Tibial nerve (tissue), 4 donors: Measurements from ENCODE around the gene FZD2. TPM values are rescaled to one million over a fixed set of nuclear protein-coding genes. Genes with fewer than 3 reads are reported as not detected.

Source experiments
- DNase-seq, 2 donors: peaks; one replicate each; pipeline ENCODE4 v3.0.0-alpha.2; 2019; ENCODE audit warnings: low spot score in 2 of 2
- H3K27ac ChIP-seq, 4 donors: fragments of 200-600 bp; sonication (generic) in 3 of 4; one replicate each; pipeline ENCODE4 v1.5.1; 2017 to 2019; ENCODE audit warnings: mild to moderate bottlenecking in 1 of 4
- H3K27me3 ChIP-seq, 2 donors: fragments of 200-600 bp; sonication (generic) in 1 of 2; one replicate each; pipeline versions ENCODE4 v1.5.1 to v1.6.0; 2017 to 2019
- H3K36me3 ChIP-seq, 3 donors: fragments of 200-600 bp; sonication (generic); one replicate each; pipeline ENCODE4 v1.5.1; 2018 to 2019
- H3K4me1 ChIP-seq, 4 donors: fragments of 200-600 bp; sonication (generic) in 3 of 4; one replicate each; pipeline ENCODE4 v1.5.1; 2017 to 2019
- H3K4me3 ChIP-seq, 4 donors: fragments of 200-600 bp; sonication (generic) in 3 of 4; one replicate each; pipeline ENCODE4 v1.5.1; 2017 to 2019; ENCODE audit warnings: mild to moderate bottlenecking in 1 of 4, moderate library complexity in 1 of 4
- H3K9me3 ChIP-seq, 4 donors: fragments of 200-600 bp; sonication (generic) in 3 of 4; one replicate each; pipeline ENCODE4 v1.5.1; 2017 to 2019
- CTCF ChIP-seq, 5 experiments: fragments of 200-600 bp in 3 of 5; fragments of 450-650 bp in 2 of 5; sonication (generic) in 3 of 5; IDR thresholded peaks; one replicate each; pipeline ENCODE4 v1.5.1; 2016 to 2019; ENCODE audit warnings: antibody characterized with exemption in 5 of 5, mild to moderate bottlenecking in 3 of 5, moderate library complexity in 2 of 5
- EP300 ChIP-seq, 2 donors: sonication (generic); formaldehyde crosslinking; IDR thresholded peaks; one replicate each; pipeline ENCODE4 v1.6.1; 2017; ENCODE audit warnings: antibody characterized with exemption in 2 of 2, mild to moderate bottlenecking in 1 of 2
- POLR2A ChIP-seq, 2 donors: fragments of 450-650 bp; IDR thresholded peaks; one replicate each; pipeline ENCODE4 v1.6.1; 2017; ENCODE audit warnings: antibody characterized with exemption in 2 of 2, mild to moderate bottlenecking in 2 of 2, moderate library complexity in 2 of 2
- WGBS, 2 donors: methylation state at CpG; one replicate each; pipeline ENCODE4 v1.1.5; 2018; 5-methylcytosine and 5-hydroxymethylcytosine counted together
- total RNA-seq, 4 donors: library from RNA; depleted of rRNA; stranded (reverse); fragments of >200 nt; gene quantifications; one replicate each; pipeline ENCODE4 v1.1.0, GENCODE V29; 2016

Gene FZD2
- total RNA-seq, 4 donors from 2014 or later, result 6.3 to 27.8 (median 16.2) TPM

DNA sequence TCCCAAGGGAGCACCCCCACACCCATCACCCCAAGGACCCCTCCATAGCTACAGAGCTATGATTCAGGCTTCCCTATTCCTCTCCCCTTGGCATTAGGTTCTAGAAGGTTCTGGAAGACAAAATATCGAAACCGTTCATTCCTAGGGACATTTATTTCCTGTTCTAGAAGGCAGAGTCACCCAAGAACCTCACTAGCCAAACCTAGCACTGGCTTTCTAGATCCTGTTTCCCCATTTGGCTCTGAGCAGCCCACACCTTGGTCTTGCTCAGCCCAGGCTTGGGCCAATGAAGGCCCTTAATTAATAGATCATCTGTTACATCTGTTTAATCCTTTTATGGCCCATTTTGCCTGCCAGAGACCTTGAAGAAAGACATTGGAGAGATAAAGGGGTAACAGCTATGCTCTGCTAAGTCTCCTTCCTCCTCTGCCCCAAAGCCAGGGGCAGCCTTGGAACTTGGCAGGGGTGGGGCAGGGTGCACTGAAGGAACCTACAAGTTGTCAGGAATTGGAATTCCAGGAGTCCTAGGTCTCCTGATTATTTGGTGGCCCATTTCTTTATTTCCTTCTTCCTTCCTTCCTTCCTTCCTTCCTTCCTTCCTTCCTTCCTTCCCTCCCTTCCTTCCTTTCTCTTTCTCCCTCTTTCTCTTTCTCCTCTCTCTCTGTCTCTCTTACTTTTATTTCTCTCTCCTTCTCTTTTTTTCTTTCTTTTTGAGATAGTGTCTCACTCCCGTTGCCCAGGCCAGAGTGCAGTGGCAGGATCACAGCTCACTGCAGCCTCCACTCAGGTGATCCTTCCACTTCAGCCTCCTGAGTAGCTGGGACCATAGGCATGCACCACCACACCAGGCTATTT lies 8.7 kb upstream of the FZD2 start:
- TF ChIP-seq CTCF (IDR thresholded peaks at IDR 0.05), result no peak
- no peak for TF ChIP-seq EP300 (IDR thresholded peaks at IDR 0.05)
- TF ChIP-seq POLR2A (IDR thresholded peaks at IDR 0.05), result no peak
- peaks cover 0 to 15% (median 0%) of the 10 kb centered on the region in 4 donors for H3K4me1 ChIP-seq
- 75 to 77% methylated on average over 3 of the region's 3 CpGs for WGBS, 2 donors
- H3K27me3 ChIP-seq, result no peaks in the 10 kb centered on the region
- H3K4me3 ChIP-seq, result no peak overlapping the region
- no peak for DNase-seq
- peak overlapping the region in 2 of 4 donors; percentile 43 to 57 for H3K27ac ChIP-seq
- no peaks in the 10 kb centered on the region for H3K9me3 ChIP-seq
- H3K36me3 ChIP-seq, result no peaks in the 10 kb centered on the region

- Histone ChIP-seq H3K4me3 (no peak overlapping the region), H3K36me3 (no peaks in the 10 kb centered on the region), H3K9me3 (no peaks in the 10 kb centered on the region), H3K27me3 (no peaks in the 10 kb centered on the region), H3K27ac (no peak overlapping the region), H3K4me1 (peaks cover 0 to 11% (median 0%) of the 10 kb centered on the region in 4 donors)
- 59 to 61% methylated on average over 6 of the region's 6 CpGs for WGBS, 2 donors
- no peak for DNase-seq
- TF ChIP-seq CTCF (IDR thresholded peaks at IDR 0.05), result no peak
- TF ChIP-seq EP300 (IDR thresholded peaks at IDR 0.05), result no peak
Observed at GRCh38 chr17:44549686-44550085, 7.6 kb upstream of the FZD2 start.

GRCh38 chr17:44552361-44552760 lies 4.9 kb upstream of the FZD2 start:
- TF ChIP-seq EP300 (IDR thresholded peaks at IDR 0.05) (peak; percentile 15 to 79), POLR2A (IDR thresholded peaks at IDR 0.05) (peak in 1 of 2 donors; percentile 34), CTCF (IDR thresholded peaks at IDR 0.05) (no peak)
- peak overlapping the region in 2 of 4 donors; percentile 43 to 74 for H3K27ac ChIP-seq
- H3K4me1 ChIP-seq, result peaks cover 0 to 23% (median 0%) of the 10 kb centered on the region in 4 donors
- H3K27me3 ChIP-seq, result no peaks in the 10 kb centered on the region
- no peaks in the 10 kb centered on the region for H3K9me3 ChIP-seq
- 35 to 39% methylated on average over 9 of the region's 9 CpGs for WGBS, 2 donors
- H3K36me3 ChIP-seq, result no peaks in the 10 kb centered on the region
- H3K4me3 ChIP-seq, result no peak overlapping the region
- peak; percentile 57 to 61 for DNase-seq

DNA sequence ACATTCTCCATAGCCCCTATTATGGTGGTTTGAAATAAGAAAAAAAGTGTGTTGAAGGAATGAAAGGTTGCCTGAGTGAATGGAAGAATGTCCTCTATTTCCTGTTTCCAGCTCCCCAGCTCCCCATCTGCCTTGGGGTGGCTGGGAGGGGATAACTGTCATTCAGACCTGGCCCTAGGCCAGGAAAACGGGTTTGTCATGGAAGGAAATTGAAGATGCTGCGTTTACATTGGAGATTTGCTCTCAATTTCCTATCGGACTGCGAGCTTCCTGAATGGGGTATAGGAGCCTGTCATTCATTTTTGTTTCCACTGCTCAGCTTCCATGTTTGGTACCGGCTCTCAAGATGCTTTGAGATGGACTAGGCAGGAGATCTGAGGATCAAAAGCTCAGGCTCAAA lies 2.2 kb upstream of the FZD2 start:
- no peaks in the 10 kb centered on the region for H3K36me3 ChIP-seq
- no peak overlapping the region for H3K4me3 ChIP-seq
- peaks cover 0 to 41% (median 0%) of the 10 kb centered on the region in 4 donors for H3K4me1 ChIP-seq
- peak overlapping the region in 1 of 4 donors; percentile 94 for H3K27ac ChIP-seq
- no peaks in the 10 kb centered on the region for H3K9me3 ChIP-seq
- TF ChIP-seq POLR2A (IDR thresholded peaks at IDR 0.05) (no peak), CTCF (IDR thresholded peaks at IDR 0.05) (no peak), EP300 (IDR thresholded peaks at IDR 0.05) (no peak)
- no peak for DNase-seq
- 36 to 43% methylated on average over 5 of the region's 5 CpGs for WGBS, 2 donors
- peaks cover 0 to 10% of the 10 kb centered on the region in 2 donors for H3K27me3 ChIP-seq

GRCh38 chr17:44556166-44556831 lies 985 bp upstream of the FZD2 start:
- H3K4me1 ChIP-seq, result peaks cover 0 to 50% (median 0%) of the 10 kb centered on the region in 4 donors
- peak overlapping the region; percentile 73 to 94 (median 86) for H3K27ac ChIP-seq
- no peak for DNase-seq
- 0 to 1% methylated on average over 28 of the region's 28 CpGs for WGBS, 2 donors
- H3K27me3 ChIP-seq, result peaks cover 0 to 10% of the 10 kb centered on the region in 2 donors
- no peaks in the 10 kb centered on the region for H3K9me3 ChIP-seq
- peak overlapping the region; percentile 52 to 66 (median 60) for H3K4me3 ChIP-seq
- TF ChIP-seq CTCF (IDR thresholded peaks at IDR 0.05) (no peak), POLR2A (IDR thresholded peaks at IDR 0.05) (no peak), EP300 (IDR thresholded peaks at IDR 0.05) (peak in 1 of 2 donors; percentile 4)
- H3K36me3 ChIP-seq, result no peaks in the 10 kb centered on the region
